ENCODE results near the gene ADAMTS8. TPM values are rescaled to one million over a fixed set of nuclear protein-coding genes. Genes with fewer than 3 reads are reported as not detected.

The ADAMTS8 gene
- total RNA-seq, 1 donor from 2014 or later = not detected

DNA sequence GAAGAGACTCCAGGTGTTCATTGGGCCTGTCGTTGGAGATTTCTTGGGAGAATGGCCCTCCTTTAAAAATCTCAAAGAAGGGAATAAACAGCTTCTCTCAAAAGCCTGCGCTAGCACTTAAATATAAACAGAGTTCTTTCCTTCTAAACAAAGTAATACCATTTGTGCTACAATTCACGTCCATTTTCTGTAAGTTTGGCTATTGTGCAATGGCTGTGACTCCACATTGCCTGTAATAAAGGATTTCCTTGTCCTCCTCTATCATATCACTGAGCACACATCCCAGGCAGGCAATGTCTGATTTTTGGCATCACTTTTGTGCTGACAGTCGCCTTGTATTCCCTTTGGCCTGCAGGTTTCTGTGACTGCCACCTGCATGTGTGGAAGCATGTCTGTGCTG is 4.9 kb upstream of the ADAMTS8 start:
- Histone ChIP-seq H2AFZ (replicated peaks) (no peak overlapping the region), H3K9ac (no peak overlapping the region), H3K4me2 (no peak overlapping the region), H3K79me2 (ENCODE audit: low read depth) (no peaks in the 10 kb centered on the region), H3F3A (ENCODE audit: low read depth) (peaks cover 7% of the 10 kb centered on the region), H3K9me3 (ENCODE audit: low read depth) (no peaks in the 10 kb centered on the region), H3K36me3 (no peaks in the 10 kb centered on the region), H3K4me3 (no peak overlapping the region), H3K27ac (no peak overlapping the region), H3K4me1 (no peaks in the 10 kb centered on the region), H3K27me3 (peaks cover 28% of the 10 kb centered on the region), H4K20me1 (ENCODE audit: low read depth) (peaks cover 11% of the 10 kb centered on the region)
- H3K9me3 Mint-ChIP-seq = no peaks in the 10 kb centered on the region
- no peaks in the 10 kb centered on the region for H3K36me3 Mint-ChIP-seq
- H3K27me3 Mint-ChIP-seq (ENCODE audit: insufficient read depth, low read depth) = peaks cover 24% of the 10 kb centered on the region
- no peak overlapping the region for H3K27ac Mint-ChIP-seq
- H3K4me1 Mint-ChIP-seq = peaks cover 13% of the 10 kb centered on the region
- no peak overlapping the region for H3K4me3 Mint-ChIP-seq
- DNase-seq (ENCODE audit: low spot score) = no peak
- TF ChIP-seq EZH2phosphoT487 (IDR thresholded peaks at IDR 0.05) = no peak
- no peak for TF ChIP-seq EZH2 (IDR thresholded peaks at IDR 0.05)
- TF ChIP-seq, protein P1, sequence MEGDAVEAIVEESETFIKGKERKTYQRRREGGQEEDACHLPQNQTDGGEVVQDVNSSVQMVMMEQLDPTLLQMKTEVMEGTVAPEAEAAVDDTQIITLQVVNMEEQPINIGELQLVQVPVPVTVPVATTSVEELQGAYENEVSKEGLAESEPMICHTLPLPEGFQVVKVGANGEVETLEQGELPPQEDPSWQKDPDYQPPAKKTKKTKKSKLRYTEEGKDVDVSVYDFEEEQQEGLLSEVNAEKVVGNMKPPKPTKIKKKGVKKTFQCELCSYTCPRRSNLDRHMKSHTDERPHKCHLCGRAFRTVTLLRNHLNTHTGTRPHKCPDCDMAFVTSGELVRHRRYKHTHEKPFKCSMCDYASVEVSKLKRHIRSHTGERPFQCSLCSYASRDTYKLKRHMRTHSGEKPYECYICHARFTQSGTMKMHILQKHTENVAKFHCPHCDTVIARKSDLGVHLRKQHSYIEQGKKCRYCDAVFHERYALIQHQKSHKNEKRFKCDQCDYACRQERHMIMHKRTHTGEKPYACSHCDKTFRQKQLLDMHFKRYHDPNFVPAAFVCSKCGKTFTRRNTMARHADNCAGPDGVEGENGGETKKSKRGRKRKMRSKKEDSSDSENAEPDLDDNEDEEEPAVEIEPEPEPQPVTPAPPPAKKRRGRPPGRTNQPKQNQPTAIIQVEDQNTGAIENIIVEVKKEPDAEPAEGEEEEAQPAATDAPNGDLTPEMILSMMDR (IDR thresholded peaks at IDR 0.05) = no peak

DNA sequence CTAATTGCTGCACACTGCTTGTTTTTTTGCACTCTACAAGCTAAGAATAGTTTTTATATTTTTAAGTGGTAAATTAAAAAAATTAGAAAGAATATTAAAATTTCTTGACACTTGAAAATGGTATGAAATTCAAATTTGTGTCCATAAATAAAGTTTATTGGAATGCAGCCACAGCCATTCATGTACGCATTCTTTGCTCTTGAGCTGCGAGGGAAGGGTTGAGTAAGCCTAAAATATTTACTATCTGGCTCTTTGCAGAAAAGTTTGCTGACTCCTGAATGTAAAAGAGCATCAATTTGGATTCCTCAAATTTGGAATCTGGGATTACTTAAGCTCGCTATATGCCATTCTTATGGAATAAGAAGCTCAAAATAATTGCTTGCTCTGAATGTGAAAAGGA is 3.4 kb upstream of the ADAMTS8 start:
- Histone ChIP-seq H2AFZ (replicated peaks) (no peak overlapping the region), H3K9ac (no peak overlapping the region), H3K4me3 (no peak overlapping the region), H3K9me3 (ENCODE audit: low read depth) (no peaks in the 10 kb centered on the region), H3K79me2 (ENCODE audit: low read depth) (no peaks in the 10 kb centered on the region), H3F3A (ENCODE audit: low read depth) (peaks cover 7% of the 10 kb centered on the region), H3K27me3 (peaks cover 43% of the 10 kb centered on the region), H3K27ac (no peak overlapping the region), H3K4me1 (peaks cover 4% of the 10 kb centered on the region), H3K36me3 (no peaks in the 10 kb centered on the region), H3K4me2 (no peak overlapping the region), H4K20me1 (ENCODE audit: low read depth) (peaks cover 15% of the 10 kb centered on the region)
- DNase-seq (ENCODE audit: low spot score) = no peak
- Mint-ChIP-seq H3K4me3 (no peak overlapping the region), H3K4me1 (peaks cover 19% of the 10 kb centered on the region), H3K27ac (no peak overlapping the region), H3K27me3 (ENCODE audit: insufficient read depth, low read depth) (peaks cover 28% of the 10 kb centered on the region), H3K9me3 (no peaks in the 10 kb centered on the region), H3K36me3 (no peaks in the 10 kb centered on the region)
- TF ChIP-seq EZH2 (IDR thresholded peaks at IDR 0.05) (no peak), EZH2phosphoT487 (IDR thresholded peaks at IDR 0.05) (no peak)
- TF ChIP-seq, protein P1 (IDR thresholded peaks at IDR 0.05) = no peak

DNA sequence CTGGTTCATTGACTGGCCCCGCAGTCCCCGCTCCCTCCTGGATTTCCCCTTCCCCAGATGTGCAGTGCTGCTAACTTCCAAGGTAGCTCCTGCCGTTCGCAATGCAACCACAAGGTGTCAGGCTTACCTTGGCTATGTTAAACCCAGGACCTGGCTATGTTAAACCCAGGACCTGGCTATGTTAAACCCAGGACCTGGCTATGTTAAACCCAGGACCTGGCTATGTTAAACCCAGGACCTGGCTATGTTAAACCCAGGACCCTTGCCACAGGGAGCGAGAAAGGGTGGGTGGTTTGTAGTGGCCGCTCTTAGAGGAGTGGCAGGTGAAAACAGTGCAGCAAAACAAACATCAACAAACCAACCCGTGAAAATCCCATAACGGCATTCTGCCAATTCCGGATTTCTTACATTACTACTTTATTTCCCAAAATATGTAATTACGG is 2.9 kb upstream of the ADAMTS8 start:
- no peaks in the 10 kb centered on the region for H3K36me3 ChIP-seq
- peak; percentile 90 for DNase-seq (ENCODE audit: low spot score)
- H3K27ac Mint-ChIP-seq = no peak overlapping the region
- H3K27ac ChIP-seq = no peak overlapping the region
- peaks cover 33% of the 10 kb centered on the region for H3K27me3 Mint-ChIP-seq (ENCODE audit: insufficient read depth, low read depth)
- H2AFZ ChIP-seq (replicated peaks) = no peak overlapping the region
- H3K4me1 ChIP-seq = peaks cover 4% of the 10 kb centered on the region
- TF ChIP-seq, protein P1 (IDR thresholded peaks at IDR 0.05) = peak; percentile 74
- no peak for TF ChIP-seq EZH2phosphoT487 (IDR thresholded peaks at IDR 0.05)
- H3K4me1 Mint-ChIP-seq = peaks cover 20% of the 10 kb centered on the region
- no peak overlapping the region for H3K9ac ChIP-seq
- H3K9me3 ChIP-seq (ENCODE audit: low read depth) = no peaks in the 10 kb centered on the region
- H3K4me3 ChIP-seq = no peak overlapping the region
- no peaks in the 10 kb centered on the region for H3K36me3 Mint-ChIP-seq
- peaks cover 17% of the 10 kb centered on the region for H4K20me1 ChIP-seq (ENCODE audit: low read depth)
- peaks cover 7% of the 10 kb centered on the region for H3F3A ChIP-seq (ENCODE audit: low read depth)
- H3K4me3 Mint-ChIP-seq = no peak overlapping the region
- H3K9me3 Mint-ChIP-seq = no peaks in the 10 kb centered on the region
- peaks cover 48% of the 10 kb centered on the region for H3K27me3 ChIP-seq
- no peaks in the 10 kb centered on the region for H3K79me2 ChIP-seq (ENCODE audit: low read depth)
- no peak overlapping the region for H3K4me2 ChIP-seq
